Measurements from ENCODE around the gene ARVCF.
A peak's percentile ranks its signal among the peaks of the same experiment; 100 is the strongest.

ARVCF gene

DNA sequence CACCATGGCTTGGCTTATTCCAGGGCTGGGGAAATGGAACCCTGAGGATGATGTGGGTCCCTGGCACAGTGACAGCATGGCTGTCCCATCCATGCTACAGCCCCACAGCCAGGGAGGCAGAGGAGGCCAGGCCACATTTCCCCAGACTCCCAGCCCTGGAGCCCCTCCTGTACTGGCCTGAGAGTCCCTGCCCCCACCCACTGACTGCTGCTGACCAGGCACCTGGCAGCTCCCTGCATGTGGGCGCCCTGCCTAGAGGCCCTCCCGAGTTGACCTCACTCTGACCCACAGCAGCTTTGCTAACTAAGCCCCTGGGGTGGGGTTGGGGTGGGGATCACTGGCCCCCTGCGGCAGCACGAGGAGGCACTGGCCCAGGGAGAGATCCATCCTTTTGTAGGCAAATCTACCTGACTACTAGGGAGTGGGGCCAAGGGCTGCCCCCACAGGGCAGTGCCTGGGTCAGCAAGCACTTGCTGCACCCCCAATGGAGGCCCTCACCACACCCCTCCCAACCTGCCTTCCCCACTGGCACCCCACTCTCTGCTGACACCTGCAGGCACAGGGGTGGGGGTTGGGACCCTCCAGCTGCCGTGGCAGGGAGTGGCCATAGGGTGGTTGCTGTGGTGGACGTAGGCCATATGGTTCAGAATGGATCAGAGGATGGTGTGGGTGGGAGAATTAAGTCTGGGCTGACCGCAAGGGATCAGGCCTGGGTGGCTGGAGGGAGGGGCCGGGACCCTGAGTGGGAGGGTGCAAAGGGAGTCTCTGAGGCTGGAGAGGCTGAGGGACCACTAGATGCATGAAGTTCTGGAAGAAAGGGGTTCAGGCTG is 17.4 kb downstream of the ARVCF start:
- no peak for DNase-seq (ENCODE audit: low spot score)

DNA sequence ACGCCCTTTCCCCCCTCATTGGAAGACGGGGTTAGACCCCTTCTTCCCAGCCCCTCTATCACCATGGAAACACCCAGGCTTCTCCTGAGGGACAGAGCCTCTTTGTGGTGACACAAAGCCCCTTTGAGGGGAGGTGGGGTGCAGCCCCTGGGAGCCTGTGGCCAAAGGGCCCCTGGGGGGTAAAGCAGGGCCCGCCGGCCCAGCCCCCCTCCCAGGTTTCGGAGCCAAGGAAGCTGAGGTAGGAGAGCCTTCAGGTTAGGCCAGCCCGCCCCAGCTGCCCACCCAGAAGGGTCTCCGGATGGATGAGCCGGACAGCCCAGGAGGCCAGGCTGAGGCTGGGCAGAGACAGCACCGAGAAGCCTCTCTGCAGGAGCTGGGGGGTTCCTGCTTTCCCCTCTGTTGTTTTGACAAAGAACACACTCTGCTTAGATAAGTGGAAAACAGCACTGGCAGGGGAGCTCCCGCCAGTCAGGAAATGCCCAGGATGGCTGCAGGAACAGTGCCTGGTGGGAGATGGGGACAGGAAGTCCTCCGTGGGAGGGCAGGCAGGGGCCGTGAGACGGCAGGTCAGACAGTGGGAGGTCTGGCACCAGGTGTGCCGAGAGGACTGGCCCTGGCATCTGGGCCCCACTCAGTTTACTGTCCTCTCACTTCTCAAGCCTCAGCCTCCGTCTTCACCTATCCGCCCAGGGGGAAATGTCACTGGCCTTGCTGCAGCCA is 18.2 kb downstream of the ARVCF start:
- no peak for DNase-seq (ENCODE audit: low spot score)

DNA sequence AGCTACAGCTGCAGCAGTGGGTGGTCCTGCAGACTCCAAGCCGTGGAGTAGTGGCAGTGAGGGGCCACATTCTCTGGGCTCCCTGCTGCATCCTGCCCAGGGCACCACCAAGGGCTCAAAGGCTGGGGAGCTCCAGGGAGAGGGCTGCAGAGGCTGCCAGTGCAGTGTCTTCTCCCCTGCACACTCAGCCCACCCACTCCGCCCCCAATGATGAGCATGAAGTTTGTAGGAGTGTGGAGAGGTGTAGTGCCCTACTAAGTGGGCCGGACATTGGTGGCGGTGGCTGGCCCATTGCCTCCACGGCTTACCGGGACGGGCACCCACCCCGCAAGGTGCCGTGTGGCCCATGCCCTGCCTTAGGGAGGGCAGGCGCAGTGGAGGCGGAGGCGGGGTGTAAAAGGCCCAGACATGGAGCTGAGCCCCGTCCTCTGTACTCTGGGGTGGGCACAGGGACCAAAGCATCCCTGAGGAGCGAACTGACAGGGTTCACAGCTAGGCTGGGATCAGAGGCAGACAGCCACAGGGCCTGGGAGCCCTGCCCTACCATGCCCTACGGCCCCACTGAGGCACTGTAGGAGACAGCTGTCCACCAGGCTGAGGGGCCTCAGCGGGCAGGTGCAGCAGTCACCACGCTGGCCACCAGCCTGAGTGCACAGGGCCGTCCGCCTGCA is 18.9 kb downstream of the ARVCF start:
- no peak for DNase-seq (ENCODE audit: low spot score)

DNA sequence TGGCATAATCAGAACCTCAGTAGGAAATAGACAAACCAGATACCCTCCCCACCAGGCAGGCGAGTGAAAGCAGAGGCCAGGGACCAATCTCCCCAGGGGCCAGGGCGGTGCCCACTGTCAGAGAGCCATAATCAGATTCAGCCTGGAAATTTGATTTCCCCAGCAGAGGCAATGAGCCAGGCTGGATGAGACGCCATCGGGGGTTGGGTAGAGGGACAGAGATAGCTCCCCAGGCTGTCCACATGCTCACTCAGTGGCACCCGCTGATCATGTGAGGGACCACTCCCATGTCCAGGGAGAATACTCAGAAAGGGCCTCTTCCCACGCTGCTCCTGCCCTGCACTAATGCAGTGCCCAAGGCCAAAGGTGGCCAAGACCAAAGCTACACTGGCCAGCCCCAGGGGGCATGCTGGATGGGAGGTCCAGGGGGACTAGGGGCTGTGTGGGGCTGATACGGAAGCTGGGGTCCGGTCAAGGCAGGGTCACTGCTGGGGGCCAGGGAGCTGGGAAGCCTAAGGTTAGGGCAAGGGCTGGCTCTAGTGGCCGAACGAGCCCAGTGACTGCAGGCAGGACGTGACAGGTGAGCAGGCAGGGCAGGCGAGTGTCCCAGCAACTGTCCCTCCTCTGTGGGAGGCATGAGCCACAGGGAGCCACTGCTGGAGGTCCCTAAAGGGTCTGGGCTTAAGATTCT is 19.8 kb downstream of the ARVCF start:
- DNase-seq (ENCODE audit: low spot score) = no peak

DNA sequence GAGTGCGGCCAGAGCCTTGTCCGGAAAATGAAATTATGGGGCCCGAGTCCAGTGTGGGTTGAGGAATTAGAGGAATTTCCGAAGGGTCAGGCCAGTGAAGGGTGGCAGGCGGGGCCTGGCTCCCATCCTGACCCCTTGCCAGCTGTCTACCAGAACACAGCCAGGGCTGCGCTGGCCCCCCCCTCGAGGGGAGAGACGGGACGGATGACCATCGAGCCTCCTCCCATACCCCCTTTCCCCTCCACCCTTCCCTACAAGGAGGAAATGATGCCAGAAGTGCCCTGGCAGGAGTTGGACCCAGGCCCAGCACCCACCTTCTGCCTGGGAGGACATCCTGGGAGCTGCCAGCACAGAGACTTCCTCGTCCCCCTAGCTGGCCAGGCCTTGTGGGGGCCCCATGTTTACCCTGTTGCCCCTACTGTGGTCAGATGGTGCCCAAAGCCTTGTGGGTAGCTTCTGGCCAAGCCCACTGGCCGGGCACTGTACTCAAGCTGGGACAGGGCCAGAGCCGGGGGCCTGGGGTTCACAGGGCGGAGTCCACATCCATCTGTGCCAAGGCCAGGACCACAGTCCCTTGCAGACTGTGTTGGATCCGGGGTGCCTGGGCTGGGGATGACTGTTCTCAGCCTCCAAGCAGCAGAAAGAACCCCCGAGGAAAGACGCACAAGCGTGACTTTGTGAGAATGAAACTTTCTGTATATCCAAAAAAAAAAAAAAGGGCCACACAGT is 20.8 kb downstream of the ARVCF start:
- DNase-seq (ENCODE audit: low spot score) = no peak

DNA sequence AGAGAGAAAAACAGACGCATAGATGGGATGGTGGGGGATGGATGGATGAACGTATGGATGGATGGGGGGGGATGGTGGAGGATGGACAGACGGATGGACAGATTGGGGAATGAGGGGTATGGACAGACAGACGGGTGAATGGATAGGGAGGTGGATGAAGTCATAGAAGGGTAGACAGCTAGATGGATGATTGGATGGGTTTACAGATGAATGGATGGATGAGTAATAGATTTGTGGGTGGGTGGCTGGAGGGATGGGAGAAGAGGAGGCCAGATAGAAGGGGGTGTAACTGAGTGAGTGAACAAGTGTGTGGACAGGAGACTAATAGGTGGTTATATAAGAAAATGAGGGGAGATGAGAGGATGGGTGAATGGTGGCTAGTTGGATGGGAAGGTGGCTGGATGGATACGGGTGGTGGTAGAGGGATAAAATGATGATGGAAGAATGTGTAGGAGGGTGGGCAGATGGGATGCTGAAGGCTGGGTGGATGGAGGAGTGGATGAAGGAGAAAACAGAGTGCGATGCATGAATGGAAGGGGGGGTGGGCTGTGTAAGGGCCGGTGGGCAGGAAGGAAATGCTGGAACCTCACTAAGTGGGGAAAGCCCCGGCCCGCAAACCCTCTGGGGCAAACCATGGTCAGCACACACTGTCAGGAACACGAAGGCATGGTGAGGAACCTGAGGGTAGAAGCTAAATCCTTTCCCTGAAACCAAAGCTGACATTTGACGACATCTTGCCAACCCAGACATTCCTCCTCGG is 21.6 kb downstream of the ARVCF start:
- no peak for DNase-seq (ENCODE audit: low spot score)

DNA sequence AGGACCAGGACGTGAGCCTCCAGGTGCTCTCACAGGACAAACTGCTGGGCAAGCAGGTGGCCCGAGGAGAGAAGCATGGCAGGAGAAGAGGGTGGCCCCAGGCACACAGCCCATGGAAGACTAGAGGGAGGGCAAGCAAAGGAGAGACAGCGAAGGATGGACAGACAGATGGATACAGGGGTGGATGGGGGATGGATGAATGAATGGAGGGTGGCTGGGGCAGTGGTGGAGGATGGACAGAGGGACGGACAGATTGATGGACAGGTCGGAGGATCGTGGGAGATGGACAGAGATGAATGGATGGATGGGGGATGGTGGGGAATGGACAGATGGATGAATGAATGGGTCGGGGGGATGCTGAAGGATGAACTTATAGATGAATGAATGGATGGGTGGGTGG is 22.7 kb downstream of the ARVCF start:
- no peak for DNase-seq (ENCODE audit: low spot score)

DNA sequence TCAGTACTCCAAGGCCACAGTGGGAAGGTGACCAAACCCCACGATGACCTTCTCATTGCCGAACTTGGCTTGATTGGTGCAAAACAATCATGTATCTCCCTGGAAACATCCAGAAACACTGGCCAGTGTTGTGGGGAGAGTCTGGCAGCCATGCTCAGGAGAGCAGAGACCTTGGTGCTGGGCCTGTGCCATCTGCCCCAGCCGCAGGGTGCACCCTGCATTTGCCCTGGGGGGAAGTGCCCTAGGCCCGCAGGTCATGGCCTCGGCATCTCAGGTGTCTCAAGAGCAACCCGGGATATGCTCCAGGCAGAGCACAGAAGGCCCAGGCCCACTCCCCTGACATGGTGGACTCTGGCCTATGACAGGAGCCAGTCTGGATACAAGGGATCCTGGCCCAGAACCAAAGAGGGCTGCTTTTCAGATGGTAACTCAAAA is 23.7 kb downstream of the ARVCF start:
- no peak for DNase-seq (ENCODE audit: low spot score)

DNA sequence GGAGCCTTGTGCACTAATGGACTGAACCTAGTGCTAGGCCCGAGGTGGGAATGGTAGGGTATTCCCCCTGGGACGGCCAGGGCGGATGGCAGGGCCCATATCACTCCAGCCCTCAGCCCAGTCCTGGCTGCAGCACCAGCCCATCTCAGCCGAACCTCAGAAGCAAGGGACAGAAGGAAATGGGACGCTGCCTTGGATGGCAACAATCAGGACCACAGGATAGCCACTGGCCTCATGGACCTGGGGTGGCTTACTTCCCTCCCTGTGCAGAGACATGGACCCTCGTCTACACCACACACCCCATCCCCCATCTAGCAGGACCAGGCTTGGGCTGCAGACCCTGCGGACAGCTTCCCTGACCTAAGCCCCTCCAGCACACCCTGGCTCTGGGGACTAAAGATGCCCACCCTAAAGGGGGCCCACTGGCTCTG is 24.1 kb downstream of the ARVCF start:
- DNase-seq (ENCODE audit: low spot score) = no peak

DNA sequence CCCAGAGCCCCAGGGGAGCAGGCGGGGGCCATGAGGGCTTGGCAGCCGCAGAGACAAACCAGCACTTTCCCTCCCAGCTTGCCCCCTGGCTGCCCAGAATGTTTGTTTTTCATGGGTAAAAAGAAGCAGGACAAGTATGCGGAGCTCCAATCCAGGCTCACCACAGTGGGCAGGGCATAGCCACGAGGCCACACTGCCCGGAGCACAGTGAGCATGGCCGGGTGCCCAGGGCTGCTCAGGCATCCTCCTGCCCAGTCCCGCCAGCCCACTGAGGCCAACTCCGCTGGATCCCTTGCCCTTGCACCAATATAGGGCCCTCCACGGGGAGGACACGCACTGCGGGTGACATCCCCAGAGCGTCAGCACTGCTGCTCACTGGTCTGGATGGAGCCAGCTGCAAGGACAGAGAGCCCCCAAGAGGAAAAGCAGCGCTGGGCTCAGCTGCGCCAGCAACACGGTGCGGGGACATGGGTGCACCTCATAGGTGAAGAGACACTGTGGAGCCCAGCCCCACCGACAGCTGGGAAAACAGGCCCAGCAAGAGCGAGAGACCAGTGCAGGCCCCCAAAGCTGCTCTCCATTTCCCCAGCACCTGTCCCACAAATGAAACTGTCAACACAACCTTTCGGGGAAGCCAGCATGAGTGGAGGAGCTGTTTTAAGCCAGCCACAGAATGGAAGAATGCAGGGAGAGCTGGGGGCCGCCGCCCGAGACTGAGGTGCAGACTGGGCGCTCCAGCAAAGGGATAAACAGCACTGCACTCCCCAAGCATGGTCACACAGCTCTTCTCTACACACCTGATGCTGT is 24.8 kb downstream of the ARVCF start:
- peak; percentile 58 for DNase-seq (ENCODE audit: low spot score)

DNA sequence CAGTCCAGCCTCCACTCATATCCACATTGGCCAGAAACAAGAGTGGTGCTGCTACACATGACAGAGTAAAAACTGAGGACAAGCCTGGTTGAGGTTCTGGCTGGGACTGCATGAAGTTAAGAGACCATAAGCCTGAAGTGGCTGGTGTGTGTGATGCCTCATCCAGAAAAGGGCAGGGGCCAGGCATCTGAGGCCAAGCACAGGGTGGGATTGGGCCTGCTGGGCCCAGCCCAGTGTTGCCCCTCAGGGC is 25.3 kb downstream of the ARVCF start:
- DNase-seq (ENCODE audit: low spot score) = no peak

DNA sequence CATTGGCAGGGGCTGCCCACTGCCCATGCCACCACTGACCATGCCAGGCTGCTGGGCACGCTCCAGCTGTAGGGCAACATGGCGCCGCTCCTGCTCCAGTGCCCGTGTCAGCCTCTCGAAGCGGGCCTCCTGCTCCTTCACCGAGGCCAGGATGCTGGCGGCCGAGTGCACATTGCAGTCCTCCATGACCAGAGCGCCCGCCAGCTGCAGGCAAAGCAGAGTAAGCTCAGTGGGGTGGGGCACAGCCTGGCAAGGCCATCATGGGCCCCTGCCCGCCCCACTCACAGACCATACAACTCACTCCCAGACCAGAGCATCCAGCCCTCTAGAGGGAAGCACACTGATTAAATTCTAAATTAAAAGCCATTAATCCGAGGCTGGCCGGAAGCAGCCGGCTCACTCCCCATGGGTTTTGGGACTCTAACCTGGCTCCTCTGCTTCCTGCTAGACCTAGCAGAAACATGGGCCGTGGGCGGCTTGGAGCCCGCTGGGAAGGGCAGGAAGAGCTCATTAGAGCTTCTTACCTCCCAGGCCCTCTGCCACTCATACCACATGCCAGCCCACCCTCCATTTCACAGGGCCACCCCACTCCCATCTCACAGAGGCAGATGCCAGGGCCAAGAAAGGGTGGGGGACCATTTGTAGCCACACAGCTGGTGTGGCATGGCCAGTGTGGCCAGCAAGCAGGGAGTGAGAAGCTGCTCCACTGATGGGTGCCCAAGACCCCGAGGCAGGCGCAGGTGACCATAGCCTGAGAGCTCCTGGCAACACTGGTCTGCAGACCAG is 25.8 kb downstream of the ARVCF start:
- no peak for DNase-seq (ENCODE audit: low spot score)

DNA sequence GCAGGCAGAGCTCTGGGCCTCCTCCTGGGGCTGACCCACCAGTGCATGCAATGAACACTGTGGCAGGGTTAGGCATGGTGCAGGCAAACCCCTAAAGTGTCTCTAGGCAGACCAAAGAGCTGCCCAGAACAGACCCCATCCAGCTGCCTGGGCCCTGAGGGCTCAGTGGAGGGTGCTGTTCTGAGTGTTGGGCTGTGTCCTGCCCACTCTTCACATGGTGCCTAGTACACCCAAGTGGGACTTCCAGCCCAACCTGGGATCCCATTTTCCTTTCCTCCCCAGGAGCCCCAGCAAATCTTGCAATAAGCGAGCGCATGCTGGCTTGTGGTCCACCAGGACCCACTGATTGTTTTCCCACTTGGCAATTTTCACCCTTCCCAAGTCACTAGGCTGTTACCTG is 26.4 kb downstream of the ARVCF start:
- no peak for DNase-seq (ENCODE audit: low spot score)

DNA sequence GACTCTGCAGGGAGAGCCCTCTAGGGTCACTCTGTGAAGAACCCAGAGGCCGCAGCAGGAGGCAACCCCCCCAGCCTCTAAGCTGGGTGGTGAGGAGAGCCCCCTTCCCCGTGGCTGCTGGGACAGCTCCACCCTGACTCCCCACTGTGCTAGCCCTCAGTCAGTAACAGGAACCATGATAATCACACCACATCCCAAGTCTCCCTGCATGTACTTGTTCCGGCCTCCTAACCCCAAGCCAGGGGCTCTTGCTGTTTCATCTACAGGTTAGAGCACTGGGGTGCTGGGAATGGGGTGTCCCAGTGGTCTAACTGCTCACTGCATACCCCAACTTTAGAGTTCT is 26.9 kb downstream of the ARVCF start:
- no peak for DNase-seq (ENCODE audit: low spot score)

DNA sequence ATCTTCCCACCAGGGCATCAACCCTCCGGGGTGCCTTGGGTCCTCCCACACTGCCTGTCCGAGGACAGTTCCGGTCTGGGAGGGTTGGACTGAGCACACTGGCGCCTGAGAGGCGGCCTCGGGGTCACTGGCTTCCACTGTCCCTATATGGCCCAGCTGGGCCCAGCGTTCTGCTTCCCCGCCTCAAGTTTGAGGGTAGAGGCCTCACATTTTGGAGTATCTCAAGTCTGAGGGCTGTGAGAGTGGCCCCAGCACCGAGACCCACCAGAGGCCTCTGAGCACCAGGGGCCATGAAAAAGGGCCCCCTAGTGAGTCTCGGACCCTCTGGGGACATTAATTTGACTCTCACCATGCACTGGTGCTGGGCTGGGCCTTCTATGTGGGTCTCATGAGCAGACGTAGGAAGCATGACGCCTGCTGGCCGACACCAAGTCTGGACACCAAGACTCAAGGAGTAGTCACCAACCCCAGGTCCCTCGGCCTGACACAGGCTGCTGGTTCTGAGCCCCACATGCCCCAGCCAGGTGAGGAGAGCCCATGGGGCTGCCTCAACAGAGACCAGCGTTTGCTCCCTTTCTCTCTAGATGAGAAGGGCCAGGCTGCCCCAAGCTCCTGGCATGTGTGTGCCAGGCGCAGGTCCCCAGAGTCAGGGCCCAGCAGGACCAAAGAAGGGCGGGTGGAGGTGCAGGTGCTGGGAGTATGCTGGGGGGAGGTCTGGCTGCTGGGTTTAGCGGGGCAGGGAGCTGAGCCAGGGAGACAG is 27.5 kb downstream of the ARVCF start:
- no peak for DNase-seq (ENCODE audit: low spot score)

DNA sequence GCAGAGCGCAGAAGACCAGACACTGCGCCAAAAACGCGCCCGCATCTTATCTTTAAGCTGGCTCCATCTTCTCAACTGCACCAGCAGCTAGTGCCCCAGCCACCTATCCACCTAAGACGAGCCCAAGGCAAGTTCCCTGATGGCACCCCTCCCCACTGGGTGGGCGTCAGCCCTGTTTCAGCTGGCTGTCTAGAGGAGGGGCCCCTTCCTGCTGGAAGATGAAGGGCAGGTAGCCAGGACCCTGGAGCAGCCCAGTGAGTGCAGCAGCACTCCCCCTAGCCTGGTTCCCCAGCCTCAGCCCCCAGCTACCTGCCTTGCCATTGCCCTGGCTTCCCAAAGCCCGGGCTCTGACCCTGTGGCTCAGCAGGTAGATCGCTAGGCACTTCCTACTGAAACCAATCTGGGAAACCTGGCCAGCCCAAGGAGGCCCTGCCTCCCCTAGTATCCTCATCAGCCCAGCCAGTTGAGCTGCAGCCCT is 28.3 kb downstream of the ARVCF start:
- DNase-seq (ENCODE audit: low spot score) = no peak

DNA sequence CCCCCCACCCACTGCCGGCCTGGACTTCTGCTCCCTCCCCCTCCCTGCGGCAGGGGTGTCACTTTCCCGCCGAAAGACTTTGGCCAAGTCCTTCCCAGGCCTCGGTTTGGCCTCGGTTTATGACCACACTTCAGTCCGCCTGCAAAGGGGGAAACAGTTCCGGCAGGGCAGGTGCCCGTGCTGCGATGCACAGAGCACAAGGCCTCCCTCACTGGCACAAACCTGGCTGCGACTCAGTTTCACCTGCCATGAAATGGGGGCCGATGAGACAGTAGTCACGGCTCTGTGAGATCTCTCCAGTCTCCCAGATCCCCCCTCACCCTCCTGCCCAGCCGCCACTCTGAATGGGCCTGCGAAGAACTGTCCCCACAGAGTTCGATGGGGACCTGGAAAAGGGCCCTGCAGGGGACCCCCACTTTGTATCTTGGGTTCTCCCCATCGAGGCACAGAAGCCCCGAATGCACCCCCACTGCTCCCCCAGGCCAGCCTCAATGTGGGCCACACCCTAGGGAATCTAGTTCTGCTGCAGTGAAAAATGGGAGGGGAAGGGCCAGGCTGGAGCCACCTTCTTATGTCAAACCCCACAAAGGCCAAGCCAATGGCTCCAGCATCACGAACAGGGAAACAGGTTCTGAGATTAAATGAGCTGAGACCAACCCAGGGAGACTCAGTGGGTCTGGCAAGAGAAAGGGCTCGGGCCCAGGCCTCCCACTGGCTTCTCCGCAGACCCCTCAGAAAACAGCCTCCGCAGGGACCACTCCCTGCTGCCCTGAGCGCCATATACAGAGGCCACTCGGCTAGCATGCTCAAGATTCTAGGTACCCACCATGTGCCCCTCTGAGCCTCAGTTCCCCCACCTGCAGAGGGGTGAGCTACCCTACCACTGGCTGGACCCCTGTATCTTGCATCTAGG is 29.0 kb downstream of the ARVCF start:
- no peak for DNase-seq (ENCODE audit: low spot score)

Measured in Ammon's horn (tissue), 1 donor.